ENCODE measurements around the gene GALNTL6. TPM values are rescaled to one million over a fixed set of nuclear protein-coding genes. Genes with fewer than 3 reads are reported as not detected.
"Not testable (repeated sequence)": the region's sequence is repeated elsewhere in the genome, so short reads cannot be mapped to it uniquely, and the experiment has no call there.

The GALNTL6 gene
- total RNA-seq, 1 donor from 2014 or later: 0.34 TPM

- Mint-ChIP-seq H3K4me1 (ENCODE audit: low read depth, unreplicated experiment) (peaks cover 10% of the 10 kb centered on the region), H3K9me3 (ENCODE audit: unreplicated experiment) (no peaks in the 10 kb centered on the region), H3K4me3 (ENCODE audit: unreplicated experiment) (no peak overlapping the region), H3K27me3 (ENCODE audit: unreplicated experiment) (peaks cover 2% of the 10 kb centered on the region), H3K36me3 (ENCODE audit: unreplicated experiment) (no peaks in the 10 kb centered on the region), H3K27ac (ENCODE audit: unreplicated experiment) (no peak overlapping the region)
- TF ChIP-seq CTCF (IDR thresholded peaks at IDR 0.05; ENCODE audit: partially characterized antibody, unreplicated experiment): no peak
- no peak for DNase-seq
Observed at GRCh38 chr4:173014836-173015235, 1201.6 kb downstream of the GALNTL6 start.

- TF ChIP-seq CTCF (IDR thresholded peaks at IDR 0.05; ENCODE audit: partially characterized antibody, unreplicated experiment): no peak
- H3K27ac Mint-ChIP-seq (ENCODE audit: unreplicated experiment): no peak overlapping the region
- H3K9me3 Mint-ChIP-seq (ENCODE audit: unreplicated experiment): no peaks in the 10 kb centered on the region
Observed at GRCh38 chr4:173017802-173018201, 1204.6 kb downstream of the GALNTL6 start.

GRCh38 chr4:173018446-173018845 is 1205.2 kb downstream of the GALNTL6 start:
- H3K36me3 Mint-ChIP-seq (ENCODE audit: unreplicated experiment): no peaks in the 10 kb centered on the region
- no peak overlapping the region for H3K4me3 Mint-ChIP-seq (ENCODE audit: unreplicated experiment)
- H3K27me3 Mint-ChIP-seq (ENCODE audit: unreplicated experiment): peaks cover 5% of the 10 kb centered on the region
- H3K9me3 Mint-ChIP-seq (ENCODE audit: unreplicated experiment): no peaks in the 10 kb centered on the region
- H3K4me1 Mint-ChIP-seq (ENCODE audit: low read depth, unreplicated experiment): peaks cover 10% of the 10 kb centered on the region
- no peak for DNase-seq
- H3K27ac Mint-ChIP-seq (ENCODE audit: unreplicated experiment): no peak overlapping the region
- TF ChIP-seq CTCF (IDR thresholded peaks at IDR 0.05; ENCODE audit: partially characterized antibody, unreplicated experiment): no peak

More at GRCh38 chr4:173017802-173018201, 1204.6 kb downstream of the GALNTL6 start:
- no peak overlapping the region for H3K4me3 Mint-ChIP-seq (ENCODE audit: unreplicated experiment)
- peaks cover 5% of the 10 kb centered on the region for H3K27me3 Mint-ChIP-seq (ENCODE audit: unreplicated experiment)
- H3K36me3 Mint-ChIP-seq (ENCODE audit: unreplicated experiment): no peaks in the 10 kb centered on the region
- no peak for DNase-seq
- peaks cover 10% of the 10 kb centered on the region for H3K4me1 Mint-ChIP-seq (ENCODE audit: low read depth, unreplicated experiment)

DNA sequence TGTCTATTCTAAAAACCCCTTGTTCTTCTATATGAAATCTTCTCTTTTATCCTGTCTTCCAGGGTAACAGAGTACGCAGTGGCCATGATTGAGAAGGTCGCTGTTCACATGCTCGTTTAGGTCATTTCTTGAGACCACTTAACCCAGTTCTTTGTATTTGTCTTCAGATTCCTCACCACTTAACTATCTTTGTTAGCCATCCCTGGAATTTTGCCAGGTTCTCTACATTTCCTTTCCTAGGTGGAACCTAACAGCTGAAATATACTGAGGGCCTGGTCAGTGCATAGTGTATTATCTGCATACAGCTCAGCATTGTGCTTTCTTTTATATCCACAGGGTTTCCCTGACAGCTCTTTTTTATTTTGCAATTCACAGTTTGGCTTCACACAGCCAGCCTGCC is 1206.5 kb downstream of the GALNTL6 start:
- H3K27ac Mint-ChIP-seq (ENCODE audit: unreplicated experiment): no peak overlapping the region
- no peaks in the 10 kb centered on the region for H3K9me3 Mint-ChIP-seq (ENCODE audit: unreplicated experiment)
- no peak for TF ChIP-seq CTCF (IDR thresholded peaks at IDR 0.05; ENCODE audit: partially characterized antibody, unreplicated experiment)
- DNase-seq: no peak
- peaks cover 2% of the 10 kb centered on the region for H3K27me3 Mint-ChIP-seq (ENCODE audit: unreplicated experiment)
- peaks cover 2% of the 10 kb centered on the region for H3K4me1 Mint-ChIP-seq (ENCODE audit: low read depth, unreplicated experiment)
- H3K4me3 Mint-ChIP-seq (ENCODE audit: unreplicated experiment): no peak overlapping the region
- no peaks in the 10 kb centered on the region for H3K36me3 Mint-ChIP-seq (ENCODE audit: unreplicated experiment)

- H3K4me3 Mint-ChIP-seq (ENCODE audit: unreplicated experiment); H3K4me1 Mint-ChIP-seq (ENCODE audit: low read depth, unreplicated experiment); DNase-seq; H3K27me3 Mint-ChIP-seq (ENCODE audit: unreplicated experiment); H3K36me3 Mint-ChIP-seq (ENCODE audit: unreplicated experiment); H3K27ac Mint-ChIP-seq (ENCODE audit: unreplicated experiment); H3K9me3 Mint-ChIP-seq (ENCODE audit: unreplicated experiment): not testable (repeated sequence)
Observed at GRCh38 chr4:173021746-173022573, 1208.8 kb downstream of the GALNTL6 start.

All from glutamatergic neuron (in vitro differentiated cells).